Gastroesophageal sphincter (tissue), 4 donors: ENCODE data around the gene HES4. TPM values are rescaled to one million over a fixed set of nuclear protein-coding genes. Genes with fewer than 3 reads are reported as not detected.
A peak's percentile ranks its signal among the peaks of the same experiment; 100 is the strongest.

Experiments used
- ATAC-seq: fragments of 150-250 bp; one replicate; pipeline ENCODE4 v1.9.1; 2016; ENCODE audit warnings: mild to moderate bottlenecking, moderate library complexity
- H3K27ac ChIP-seq, 4 donors: fragments of 200-600 bp; sonication (generic) in 3 of 4; 1 replicate in 3 of 4; 2 replicates in 1 of 4; pipeline ENCODE4 v1.5.1; 2016 to 2019
- H3K27me3 ChIP-seq: fragments of 200-600 bp; sonication (generic); one replicate; pipeline ENCODE4 v1.5.1; 2019
- H3K36me3 ChIP-seq, 2 donors: fragments of 200-600 bp; sonication (generic); one replicate each; pipeline ENCODE4 v1.5.1; 2019; ENCODE audit warnings: control low read depth in 1 of 2
- H3K4me1 ChIP-seq, 3 donors: fragments of 200-600 bp; sonication (generic); 1 replicate in 2 of 3; 2 replicates in 1 of 3; pipeline ENCODE4 v1.5.1; 2016 to 2019; ENCODE audit warnings: control low read depth in 2 of 3
- H3K4me3 ChIP-seq, 2 donors: fragments of 200-600 bp; sonication (generic); one replicate each; pipeline ENCODE4 v1.5.1; 2019; ENCODE audit warnings: mild to moderate bottlenecking in 1 of 2, moderate library complexity in 1 of 2
- H3K9me3 ChIP-seq, 3 donors: fragments of 200-600 bp; sonication (generic); one replicate each; pipeline ENCODE4 v1.5.1; 2017 to 2019; ENCODE audit warnings: control low read depth in 2 of 3
- EP300 ChIP-seq: sonication (generic); formaldehyde crosslinking; IDR thresholded peaks from one replicate; pipeline ENCODE4 v1.6.1; 2017; ENCODE audit warnings: antibody characterized with exemption, mild to moderate bottlenecking
- POLR2A ChIP-seq, 2 donors: fragments of 450-650 bp; IDR thresholded peaks; one replicate each; pipeline ENCODE4 v1.6.1; 2017; ENCODE audit warnings: antibody characterized with exemption in 2 of 2, mild to moderate bottlenecking in 2 of 2, moderate library complexity in 1 of 2
- POLR2AphosphoS5 ChIP-seq: sonication (generic); formaldehyde crosslinking; IDR thresholded peaks from one replicate; pipeline ENCODE4 v1.6.1; 2017; ENCODE audit warnings: antibody characterized with exemption
- WGBS, 2 donors: methylation state at CpG; one replicate each; pipeline ENCODE4 v1.1.5; 2018; ENCODE audit warnings: low coverage in 1 of 2; 5-methylcytosine and 5-hydroxymethylcytosine counted together
- total RNA-seq, 4 donors: library from RNA; depleted of rRNA; stranded (reverse); fragments of >200 nt; gene quantifications; one replicate each; pipeline ENCODE4 v1.1.0, GENCODE V29; 2016
- TF ChIP-seq, protein P1 (sequence below), 4 experiments: fragments of 200-600 bp in 2 of 4; fragments of 450-650 bp in 2 of 4; sonication (generic) in 1 of 4; IDR thresholded peaks; one replicate each; pipeline ENCODE4 v1.5.1; 2017 to 2019; ENCODE audit warnings: antibody characterized with exemption in 4 of 4, mild to moderate bottlenecking in 2 of 4, moderate library complexity in 2 of 4

Gene HES4
- total RNA-seq, 4 donors from 2014 or later, result 33.6 to 77.6 (median 48.4) TPM

DNA sequence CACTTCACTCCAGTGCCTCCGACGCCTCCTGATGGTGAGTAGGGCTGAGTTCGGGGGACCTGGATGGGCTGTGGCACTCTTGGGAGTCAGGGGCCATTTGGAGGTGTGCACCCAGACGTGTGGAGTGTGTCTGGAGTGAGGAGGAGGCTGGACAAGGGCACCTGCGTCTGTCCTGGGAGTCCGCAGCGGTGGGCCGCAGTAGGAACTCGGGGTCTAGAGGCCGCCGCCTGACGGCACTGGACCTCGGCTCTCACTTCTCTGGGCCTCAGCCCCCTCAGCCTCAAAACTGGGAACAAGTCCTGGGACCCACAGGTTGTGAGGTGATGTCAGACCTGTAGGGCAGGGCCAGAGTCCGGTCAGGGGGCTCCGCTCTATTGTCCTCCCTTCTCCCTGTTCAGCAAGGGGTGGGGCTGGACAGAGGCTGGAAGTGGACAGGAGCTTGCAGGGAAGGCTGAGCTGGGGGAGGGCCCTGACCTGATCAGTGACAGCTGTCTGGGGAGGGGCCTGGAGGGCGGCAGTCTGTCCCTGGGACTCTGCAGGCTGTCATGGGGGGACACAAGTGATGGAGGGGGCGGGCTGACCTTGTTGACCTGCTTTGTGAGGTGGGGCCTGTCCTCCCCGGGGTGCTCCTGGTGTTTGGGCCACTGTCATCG lies 35.5 kb upstream of the HES4 start:
- no peak overlapping the region for H3K4me3 ChIP-seq
- H3K36me3 ChIP-seq, result peaks cover 0 to 20% of the 10 kb centered on the region in 2 donors
- no peak for ATAC-seq
- H3K27me3 ChIP-seq, result peaks cover 44% of the 10 kb centered on the region
- H3K4me1 ChIP-seq, result peaks cover 3 to 50% (median 27%) of the 10 kb centered on the region in 3 donors
- WGBS, 2 donors, result 100% methylated on average over 5 of the region's 19 CpGs; no CpG with 5 or more reads in 1 of the 2 donors
- H3K27ac ChIP-seq, result no peak overlapping the region
- no peaks in the 10 kb centered on the region for H3K9me3 ChIP-seq
- TF ChIP-seq, protein P1, sequence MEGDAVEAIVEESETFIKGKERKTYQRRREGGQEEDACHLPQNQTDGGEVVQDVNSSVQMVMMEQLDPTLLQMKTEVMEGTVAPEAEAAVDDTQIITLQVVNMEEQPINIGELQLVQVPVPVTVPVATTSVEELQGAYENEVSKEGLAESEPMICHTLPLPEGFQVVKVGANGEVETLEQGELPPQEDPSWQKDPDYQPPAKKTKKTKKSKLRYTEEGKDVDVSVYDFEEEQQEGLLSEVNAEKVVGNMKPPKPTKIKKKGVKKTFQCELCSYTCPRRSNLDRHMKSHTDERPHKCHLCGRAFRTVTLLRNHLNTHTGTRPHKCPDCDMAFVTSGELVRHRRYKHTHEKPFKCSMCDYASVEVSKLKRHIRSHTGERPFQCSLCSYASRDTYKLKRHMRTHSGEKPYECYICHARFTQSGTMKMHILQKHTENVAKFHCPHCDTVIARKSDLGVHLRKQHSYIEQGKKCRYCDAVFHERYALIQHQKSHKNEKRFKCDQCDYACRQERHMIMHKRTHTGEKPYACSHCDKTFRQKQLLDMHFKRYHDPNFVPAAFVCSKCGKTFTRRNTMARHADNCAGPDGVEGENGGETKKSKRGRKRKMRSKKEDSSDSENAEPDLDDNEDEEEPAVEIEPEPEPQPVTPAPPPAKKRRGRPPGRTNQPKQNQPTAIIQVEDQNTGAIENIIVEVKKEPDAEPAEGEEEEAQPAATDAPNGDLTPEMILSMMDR (IDR thresholded peaks at IDR 0.05), result no peak
- TF ChIP-seq EP300 (no peak), POLR2AphosphoS5 (no peak), POLR2A (IDR thresholded peaks at IDR 0.05) (no peak)

DNA sequence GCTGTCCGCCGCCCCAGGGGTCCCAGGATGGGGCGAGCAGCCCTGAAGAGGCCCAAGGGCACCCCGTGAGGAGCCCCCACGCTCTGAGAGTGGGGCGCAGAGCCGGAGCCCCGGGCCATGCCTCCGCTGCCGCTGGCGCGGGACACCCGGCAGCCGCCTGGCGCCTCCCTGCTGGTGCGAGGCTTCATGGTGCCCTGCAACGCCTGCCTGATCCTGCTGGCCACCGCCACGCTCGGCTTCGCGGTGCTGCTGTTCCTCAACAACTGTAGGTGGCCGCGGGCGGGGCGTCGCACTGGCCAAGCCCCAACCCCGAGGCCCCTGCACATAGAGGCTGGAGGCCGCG lies 34.5 kb upstream of the HES4 start:
- H3K9me3 ChIP-seq, result no peaks in the 10 kb centered on the region
- H3K4me1 ChIP-seq, result peaks cover 0 to 40% (median 17%) of the 10 kb centered on the region in 3 donors
- H3K36me3 ChIP-seq, result peaks cover 0 to 20% of the 10 kb centered on the region in 2 donors
- no peak overlapping the region for H3K27ac ChIP-seq
- H3K4me3 ChIP-seq, result peak overlapping the region in 1 of 2 donors; percentile 58
- peaks cover 44% of the 10 kb centered on the region for H3K27me3 ChIP-seq
- no CpG with 5 or more reads among the region's 30 CpGs for WGBS, 2 donors
- TF ChIP-seq POLR2AphosphoS5, result no peak
- no peak for TF ChIP-seq EP300
- TF ChIP-seq, protein P1 (IDR thresholded peaks at IDR 0.05), result no peak
- TF ChIP-seq POLR2A (IDR thresholded peaks at IDR 0.05), result no peak
- no peak for ATAC-seq

DNA sequence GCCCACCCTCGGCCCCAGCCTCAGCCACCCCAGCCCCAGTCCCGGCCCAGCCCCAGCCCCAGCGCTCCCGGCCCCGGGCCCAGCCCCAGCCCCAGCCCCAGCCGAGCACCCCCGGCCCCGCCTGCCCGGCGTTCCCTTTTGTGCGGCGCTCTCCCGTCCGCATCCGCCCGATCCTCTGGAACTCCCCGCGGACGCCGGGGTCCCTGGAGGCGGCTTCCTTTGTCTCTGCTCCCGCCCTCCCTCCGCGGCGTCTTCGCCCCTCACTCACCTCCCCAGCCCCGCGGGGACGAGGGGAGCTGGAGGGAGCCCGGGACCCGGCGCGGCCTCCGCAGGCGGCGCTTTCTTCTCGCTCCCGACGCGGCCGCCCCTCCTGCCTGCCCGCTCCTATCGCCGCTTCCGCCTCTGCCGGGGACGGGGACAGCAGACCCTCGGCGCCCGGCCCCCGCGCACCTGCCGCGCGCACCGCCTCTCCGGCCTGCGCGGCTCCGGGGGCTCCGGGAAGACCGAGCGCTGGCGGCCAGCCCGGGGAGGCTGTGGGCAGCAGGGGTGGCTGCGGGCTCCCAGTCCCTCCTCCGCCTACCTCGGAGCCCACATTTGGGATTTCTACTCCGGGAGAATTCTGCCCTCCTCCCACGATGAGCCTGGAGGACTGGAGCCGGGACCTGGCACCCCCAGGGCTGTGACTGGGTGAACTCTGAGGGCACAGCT lies 34.0 kb upstream of the HES4 start:
- TF ChIP-seq EP300 (no peak), POLR2AphosphoS5 (no peak), POLR2A (IDR thresholded peaks at IDR 0.05) (no peak)
- TF ChIP-seq, protein P1 (IDR thresholded peaks at IDR 0.05), result no peak
- no peak for ATAC-seq
- H3K27ac ChIP-seq, result no peak overlapping the region
- H3K4me3 ChIP-seq, result peak overlapping the region; percentile 14 to 58
- peaks cover 0 to 20% of the 10 kb centered on the region in 2 donors for H3K36me3 ChIP-seq
- 20 to 40% methylated on average over 4 to 5 of the region's 71 CpGs for WGBS, 2 donors
- H3K9me3 ChIP-seq, result no peaks in the 10 kb centered on the region
- H3K27me3 ChIP-seq, result peaks cover 44% of the 10 kb centered on the region
- H3K4me1 ChIP-seq, result peaks cover 0 to 35% (median 17%) of the 10 kb centered on the region in 3 donors

DNA sequence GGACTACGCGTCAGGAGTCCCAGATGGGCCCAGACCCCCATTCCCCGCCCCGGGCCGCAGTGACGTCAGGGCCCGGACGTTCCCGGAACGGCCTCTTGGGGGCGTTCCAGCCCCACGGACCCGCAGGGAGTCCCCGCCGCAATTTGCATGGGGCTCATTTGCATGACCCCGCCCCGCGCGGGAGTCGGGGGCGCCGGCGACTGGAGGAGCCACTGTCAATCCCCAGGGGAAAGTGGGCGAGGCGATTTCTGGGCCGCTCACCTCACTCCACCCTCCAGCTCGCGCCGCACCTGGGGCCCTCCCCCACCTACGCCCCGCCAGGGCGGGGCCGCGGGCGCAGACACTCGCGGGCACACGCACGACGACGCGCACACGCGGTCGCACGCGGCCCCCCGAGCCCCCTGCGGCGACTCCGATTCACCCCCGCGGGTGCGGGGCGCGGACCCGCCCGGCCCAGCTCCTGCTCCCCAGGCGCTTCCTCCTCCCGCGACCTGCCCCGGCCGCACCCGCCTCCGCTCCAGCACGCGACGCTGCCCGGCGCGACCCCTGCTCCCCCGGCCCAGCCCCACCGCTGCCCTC lies 33.2 kb upstream of the HES4 start:
- Histone ChIP-seq H3K4me3 (peak overlapping the region; percentile 1 to 58), H3K27ac (peak overlapping the region in 1 of 4 donors; percentile 33), H3K36me3 (peaks cover 0 to 20% of the 10 kb centered on the region in 2 donors), H3K9me3 (no peaks in the 10 kb centered on the region), H3K27me3 (peaks cover 44% of the 10 kb centered on the region), H3K4me1 (peaks cover 0 to 34% (median 17%) of the 10 kb centered on the region in 3 donors)
- TF ChIP-seq EP300, result no peak
- no peak for TF ChIP-seq POLR2AphosphoS5
- TF ChIP-seq, protein P1 (IDR thresholded peaks at IDR 0.05), result peak in 3 of 4 experiments; percentile 55 to 83 (median 60)
- WGBS, 2 donors, result 0% methylated on average over 1 of the region's 73 CpGs; no CpG with 5 or more reads in 1 of the 2 donors
- peak; percentile 83 for ATAC-seq
